Heart left ventricle (tissue), 16 donors: ENCODE results near the gene OPCML. TPM values are rescaled to one million over a fixed set of nuclear protein-coding genes. Genes with fewer than 3 reads are reported as not detected.

Experiments used
- ATAC-seq, 4 donors: fragments of 200-7000 bp; cut with Tn5 transposase; one replicate each; pipeline ENCODE4 v1.9.1; 2020 to 2022; ENCODE audit warnings: moderate library complexity in 4 of 4, mild to moderate bottlenecking in 3 of 4, moderate number of reproducible peaks in 1 of 4
- DNase-seq, 5 donors: peaks; one replicate each; pipeline ENCODE4 v3.0.0-alpha.2; 2020
- H3K27ac ChIP-seq, 12 donors: fragments of 200-600 bp; sonication (generic) in 4 of 12; one replicate each; pipeline versions ENCODE4 v1.5.0 to v1.8.0; 2016 to 2022; ENCODE audit warnings: mild to moderate bottlenecking in 2 of 12
- H3K27me3 ChIP-seq, 9 donors: fragments of 200-600 bp; sonication (generic) in 2 of 9; one replicate each; pipeline versions ENCODE4 v1.5.1 to v1.8.0; 2016 to 2022; ENCODE audit warnings: mild to moderate bottlenecking in 3 of 9
- H3K36me3 ChIP-seq, 9 donors: fragments of 200-600 bp; sonication (generic) in 2 of 9; one replicate each; pipeline versions ENCODE4 v1.5.0 to v1.8.0; 2018 to 2022; ENCODE audit warnings: mild to moderate bottlenecking in 2 of 9
- H3K4me1 ChIP-seq, 12 donors: fragments of 200-600 bp; sonication (generic) in 4 of 12; one replicate each; pipeline versions ENCODE4 v1.5.0 to v1.8.0; 2016 to 2022; ENCODE audit warnings: mild to moderate bottlenecking in 3 of 12
- H3K4me3 ChIP-seq, 12 donors: fragments of 200-600 bp; sonication (generic) in 4 of 12; one replicate each; pipeline versions ENCODE4 v1.5.0 to v1.8.0; 2017 to 2022; ENCODE audit warnings: mild to moderate bottlenecking in 9 of 12, moderate library complexity in 4 of 12
- H3K9me3 ChIP-seq, 12 donors: fragments of 200-600 bp; sonication (generic) in 4 of 12; one replicate each; pipeline versions ENCODE4 v1.5.0 to v1.8.0; 2016 to 2022; ENCODE audit warnings: mild to moderate bottlenecking in 1 of 12
- POLR2A ChIP-seq, 2 donors: fragments of 450-650 bp; IDR thresholded peaks; one replicate each; pipeline ENCODE4 v1.6.1; 2017; ENCODE audit warnings: antibody characterized with exemption in 2 of 2, mild to moderate bottlenecking in 2 of 2, moderate library complexity in 2 of 2
- WGBS, 4 donors: extraction: QIAGEN DNeasy Blood & Tissue Kit in 2 of 4; methylation state at CpG; one replicate each; pipeline versions ENCODE4 v1.1.5 to v1.1.7; 2013 to 2018; 5-methylcytosine and 5-hydroxymethylcytosine counted together
- intact Hi-C, 10 donors: fragments of 100-400 bp; cut with DNase I; formaldehyde crosslinking; loops; one replicate each; pipeline versions ENCODE4 v1.11.1 to v1.14.2; 2022
- polyA plus RNA-seq, 2 donors: library from polyadenylated mRNA; stranded (reverse); fragments of 200-250 nt; gene quantifications; one replicate each; pipeline ENCODE4 v1.2.3, GENCODE V29; 2013
- total RNA-seq, 9 donors: library from RNA; depleted of rRNA in 2 of 9; stranded (reverse); fragments of >200 nt in 2 of 9; fragmentation: NEBNext Ultra II Directional in 3 of 9; extraction: Animal tissue kit (Norgen Biotek cat#: 25700) in 3 of 9; gene quantifications; one replicate each; pipeline versions ENCODE4 v1.1.0 to v1.2.4, GENCODE V29; 2016 to 2023
- TF ChIP-seq, protein P1 (sequence below), 12 donors: fragments of 200-600 bp; sonication (generic) in 4 of 12; IDR thresholded peaks; one replicate each; pipeline versions ENCODE4 v1.5.0 to v1.8.0; 2018 to 2022; ENCODE audit warnings: antibody characterized with exemption in 12 of 12, mild to moderate bottlenecking in 5 of 12
- donor health status: ischemic (EF 13 %, LVEDD 7.1; RV severe dilation, severe dysfunction).
- donor health status: healthy with polysubstance abuse.
- donor health status: DM: no; HTN: yes; CAD: no.
- donor health status: DM: no; HTN: no; CAD: no.
- donor health status: ischemic (EF 25% LVEDD 6.9; RV normal size, moderate dysfunction).
- donor health status: ischemic (EF 25% LVEDD 5.7; RV mildly dilated, moderate dysfunction).
- donor health status: healthy.
- donor health status: DM: yes; HTN: yes; CAD: no.
- donor health status: ischemic (EF 35%, LVEDD 5.7; RV mildly dilated, moderate dysfunction).
- donor health status: nonischemic (EF 11% LVEDD 7.7; RV severe dilation, severe dysfunction).
- donor health status: DM: yes; HTN: yes; CAD: no.
- donor health status: PGD.
- donor health status: ischemic (EF 29% LVEDD 5.4; RV normal size, mild dysfunction).
- donor health status: nonischemic (EF 23%, LVEDD 6.1; RV moderate dilation, normal function).

The OPCML gene
- total and polyA plus RNA-seq, 11 donors: 0.04 to 1.3 (median 0.23) TPM; not detected in 3

DNA sequence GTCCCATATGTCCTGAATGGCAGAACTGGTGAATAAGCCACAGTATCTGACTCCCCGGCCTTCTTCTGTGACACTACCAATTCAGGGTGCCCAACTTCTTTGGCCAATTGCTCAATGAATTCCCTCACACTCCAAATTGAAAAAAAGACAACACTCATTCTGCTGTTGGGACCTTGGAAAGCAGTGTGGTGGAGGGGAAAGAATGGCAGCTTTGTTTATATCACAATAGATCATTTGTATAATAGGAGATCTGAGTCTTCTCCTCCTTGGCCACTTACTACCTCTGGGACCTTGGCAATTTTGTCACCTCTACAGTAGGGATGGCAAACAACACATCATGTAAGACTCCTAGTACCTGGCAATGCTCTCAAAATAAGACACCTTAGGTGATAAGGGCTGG is 64.6 kb downstream of the OPCML start:
- Histone ChIP-seq H3K4me1 (no peaks in the 10 kb centered on the region), H3K4me3 (no peak overlapping the region), H3K27me3 (no peaks in the 10 kb centered on the region), H3K36me3 (no peaks in the 10 kb centered on the region), H3K9me3 (no peaks in the 10 kb centered on the region), H3K27ac (no peak overlapping the region)
- WGBS, 4 donors: 63 to 78% (median 70%) methylated on average over 1 of the region's 1 CpG
- no peak for DNase-seq
- no peak for TF ChIP-seq POLR2A (IDR thresholded peaks at IDR 0.05)
- TF ChIP-seq, protein P1, sequence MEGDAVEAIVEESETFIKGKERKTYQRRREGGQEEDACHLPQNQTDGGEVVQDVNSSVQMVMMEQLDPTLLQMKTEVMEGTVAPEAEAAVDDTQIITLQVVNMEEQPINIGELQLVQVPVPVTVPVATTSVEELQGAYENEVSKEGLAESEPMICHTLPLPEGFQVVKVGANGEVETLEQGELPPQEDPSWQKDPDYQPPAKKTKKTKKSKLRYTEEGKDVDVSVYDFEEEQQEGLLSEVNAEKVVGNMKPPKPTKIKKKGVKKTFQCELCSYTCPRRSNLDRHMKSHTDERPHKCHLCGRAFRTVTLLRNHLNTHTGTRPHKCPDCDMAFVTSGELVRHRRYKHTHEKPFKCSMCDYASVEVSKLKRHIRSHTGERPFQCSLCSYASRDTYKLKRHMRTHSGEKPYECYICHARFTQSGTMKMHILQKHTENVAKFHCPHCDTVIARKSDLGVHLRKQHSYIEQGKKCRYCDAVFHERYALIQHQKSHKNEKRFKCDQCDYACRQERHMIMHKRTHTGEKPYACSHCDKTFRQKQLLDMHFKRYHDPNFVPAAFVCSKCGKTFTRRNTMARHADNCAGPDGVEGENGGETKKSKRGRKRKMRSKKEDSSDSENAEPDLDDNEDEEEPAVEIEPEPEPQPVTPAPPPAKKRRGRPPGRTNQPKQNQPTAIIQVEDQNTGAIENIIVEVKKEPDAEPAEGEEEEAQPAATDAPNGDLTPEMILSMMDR (IDR thresholded peaks at IDR 0.05): no peak
- intact Hi-C loops: no loop called here
- ATAC-seq: no peak

DNA sequence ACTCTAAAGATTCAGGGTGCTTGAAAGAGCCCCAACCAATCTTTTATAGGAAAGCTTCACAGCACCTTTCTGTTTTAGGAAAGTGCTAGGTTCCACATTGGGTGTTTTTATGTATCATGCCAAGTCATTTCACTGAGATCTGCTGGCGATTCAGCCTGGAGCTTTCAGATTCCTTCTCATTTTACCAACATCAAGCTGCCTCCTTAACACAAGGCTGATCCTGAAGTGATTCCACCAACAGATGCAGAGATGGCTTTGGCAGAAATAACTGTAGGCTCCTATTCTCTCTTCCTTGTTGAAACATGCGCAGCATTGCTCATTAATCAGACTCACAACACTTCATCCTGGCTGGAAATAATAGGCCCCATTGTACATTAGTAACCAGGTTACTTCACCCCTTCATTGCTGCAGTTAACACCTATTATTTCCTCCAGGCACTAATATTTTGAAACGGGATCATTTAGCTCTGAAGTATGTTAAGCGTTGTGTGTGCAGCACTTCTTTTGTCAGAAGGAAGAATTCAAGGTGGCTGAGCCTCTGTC is 89.0 kb downstream of the OPCML start:
- ATAC-seq: no peak
- Histone ChIP-seq H3K4me1 (no peaks in the 10 kb centered on the region), H3K27me3 (no peaks in the 10 kb centered on the region), H3K36me3 (no peaks in the 10 kb centered on the region), H3K27ac (no peak overlapping the region), H3K4me3 (no peak overlapping the region), H3K9me3 (peaks cover 0 to 7% (median 0%) of the 10 kb centered on the region in 12 donors)
- intact Hi-C loops: no loop called here
- 76 to 91% (median 83%) methylated on average over 4 of the region's 4 CpGs for WGBS, 4 donors
- DNase-seq: no peak
- TF ChIP-seq POLR2A (IDR thresholded peaks at IDR 0.05): no peak

GRCh38 chr11:133441964-133442660 is 90.2 kb downstream of the OPCML start:
- Histone ChIP-seq H3K4me1 (no peaks in the 10 kb centered on the region), H3K9me3 (peaks cover 0 to under 1% (median 0%) of the 10 kb centered on the region in 12 donors), H3K27ac (no peak overlapping the region), H3K4me3 (no peak overlapping the region), H3K36me3 (no peaks in the 10 kb centered on the region), H3K27me3 (no peaks in the 10 kb centered on the region)
- intact Hi-C loops: no loop called here
- ATAC-seq (no peak), DNase-seq (no peak)
- WGBS, 4 donors: 59 to 76% (median 69%) methylated on average over 1 of the region's 1 CpG
- no peak for TF ChIP-seq POLR2A (IDR thresholded peaks at IDR 0.05)
- TF ChIP-seq, protein P1 (IDR thresholded peaks at IDR 0.05): no peak

- ATAC-seq: peak in 2 of 4 donors; percentile 36 to 54
- no peaks in the 10 kb centered on the region for H3K36me3 ChIP-seq
- DNase-seq: no peak
Measured at GRCh38 chr11:133425992-133426391, 106.3 kb downstream of the OPCML start.

More at GRCh38 chr11:133425992-133426391, 106.3 kb downstream of the OPCML start:
- Histone ChIP-seq H3K4me3 (no peak overlapping the region), H3K9me3 (no peaks in the 10 kb centered on the region), H3K27me3 (peaks cover 0 to 3% (median 0%) of the 10 kb centered on the region in 9 donors), H3K4me1 (peaks cover 0 to 4% (median 0%) of the 10 kb centered on the region in 12 donors), H3K27ac (no peak overlapping the region)
- TF ChIP-seq, protein P1 (IDR thresholded peaks at IDR 0.05): no peak
- TF ChIP-seq POLR2A (IDR thresholded peaks at IDR 0.05): no peak
- intact Hi-C loops: no loop called here
